ENCODE measurements around the gene OASL. TPM values are rescaled to one million over a fixed set of nuclear protein-coding genes. Genes with fewer than 3 reads are reported as not detected.
"Not testable (repeated sequence)": the region's sequence is repeated elsewhere in the genome, so short reads cannot be mapped to it uniquely, and the experiment has no call there.

Gene OASL
- total RNA-seq, 1 donor from 2014 or later, result 0.58 TPM

- Histone ChIP-seq H3K36me3 (ENCODE audit: control insufficient read depth, insufficient read depth, low read length) (no peaks in the 10 kb centered on the region), H3K27me3 (ENCODE audit: control insufficient read depth, insufficient read depth, low read length) (no peaks in the 10 kb centered on the region), H3K4me3 (ENCODE audit: low read depth, low read length) (no peak overlapping the region)
- no peak for TF ChIP-seq CTCF (IDR thresholded peaks at IDR 0.05; ENCODE audit: insufficient read depth, low read length, poor library complexity, severe bottlenecking)
- DNase-seq (ENCODE audit: low read depth), result no peak
Observed at GRCh38 chr12:121085069-121085468, 46.0 kb upstream of the OASL start.

- DNase-seq (ENCODE audit: low read depth), result no peak
- TF ChIP-seq CTCF (IDR thresholded peaks at IDR 0.05; ENCODE audit: insufficient read depth, low read length, poor library complexity, severe bottlenecking), result no peak
- Histone ChIP-seq H3K27me3 (ENCODE audit: control insufficient read depth, insufficient read depth, low read length) (peaks cover 2% of the 10 kb centered on the region), H3K36me3 (ENCODE audit: control insufficient read depth, insufficient read depth, low read length) (no peaks in the 10 kb centered on the region), H3K4me3 (ENCODE audit: low read depth, low read length) (no peak overlapping the region)
Observed at GRCh38 chr12:121084229-121084628, 45.2 kb upstream of the OASL start.

GRCh38 chr12:121080909-121081308 lies 41.9 kb upstream of the OASL start:
- no peak for TF ChIP-seq CTCF (IDR thresholded peaks at IDR 0.05; ENCODE audit: insufficient read depth, low read length, poor library complexity, severe bottlenecking)

GRCh38 chr12:121079736-121080272 lies 40.8 kb upstream of the OASL start:
- Histone ChIP-seq H3K4me3 (ENCODE audit: low read depth, low read length) (no peak overlapping the region), H3K36me3 (ENCODE audit: control insufficient read depth, insufficient read depth, low read length) (no peaks in the 10 kb centered on the region), H3K27me3 (ENCODE audit: control insufficient read depth, insufficient read depth, low read length) (peaks cover 2% of the 10 kb centered on the region)
- TF ChIP-seq CTCF (IDR thresholded peaks at IDR 0.05; ENCODE audit: insufficient read depth, low read length, poor library complexity, severe bottlenecking), result no peak
- no peak for DNase-seq (ENCODE audit: low read depth)

More at GRCh38 chr12:121080909-121081308, 41.9 kb upstream of the OASL start:
- H3K4me3 ChIP-seq (ENCODE audit: low read depth, low read length), result no peak overlapping the region
- no peak for DNase-seq (ENCODE audit: low read depth)
- H3K27me3 ChIP-seq (ENCODE audit: control insufficient read depth, insufficient read depth, low read length), result peaks cover 2% of the 10 kb centered on the region
- H3K36me3 ChIP-seq (ENCODE audit: control insufficient read depth, insufficient read depth, low read length), result no peaks in the 10 kb centered on the region

GRCh38 chr12:121077440-121077839 lies 38.4 kb upstream of the OASL start:
- not testable (repeated sequence) for DNase-seq (ENCODE audit: low read depth); H3K4me3 ChIP-seq (ENCODE audit: low read depth, low read length); H3K27me3 ChIP-seq (ENCODE audit: control insufficient read depth, insufficient read depth, low read length); H3K36me3 ChIP-seq (ENCODE audit: control insufficient read depth, insufficient read depth, low read length)

- not testable (repeated sequence) for DNase-seq (ENCODE audit: low read depth); H3K36me3 ChIP-seq (ENCODE audit: control insufficient read depth, insufficient read depth, low read length); H3K4me3 ChIP-seq (ENCODE audit: low read depth, low read length); H3K27me3 ChIP-seq (ENCODE audit: control insufficient read depth, insufficient read depth, low read length)
Observed at GRCh38 chr12:121075911-121076310, 36.9 kb upstream of the OASL start.

GRCh38 chr12:121072147-121072546 lies 33.1 kb upstream of the OASL start:
- H3K27me3 ChIP-seq (ENCODE audit: control insufficient read depth, insufficient read depth, low read length), result no peaks in the 10 kb centered on the region
- H3K36me3 ChIP-seq (ENCODE audit: control insufficient read depth, insufficient read depth, low read length), result no peaks in the 10 kb centered on the region
- DNase-seq (ENCODE audit: low read depth), result no peak
- no peak for TF ChIP-seq CTCF (IDR thresholded peaks at IDR 0.05; ENCODE audit: insufficient read depth, low read length, poor library complexity, severe bottlenecking)
- H3K4me3 ChIP-seq (ENCODE audit: low read depth, low read length), result no peak overlapping the region

Measured in kidney epithelial cell (primary cell).